A549 (cell line): Measurements from ENCODE around the gene FOXN4. TPM values are rescaled to one million over a fixed set of nuclear protein-coding genes. Genes with fewer than 3 reads are reported as not detected.

Experiments
- ATAC-seq, 2 experiments: fragments of 200-7000 bp in 1 of 2; fragments of >200 bp in 1 of 2; cut with Nextera tagmentation in 1 of 2; cut with Tn5 transposase in 1 of 2; 3 replicates each; pipeline versions ENCODE4 v1.8.0 to v1.9.1; 2018 to 2020; ENCODE audit warnings: mild to moderate bottlenecking in 1 of 2, moderate library complexity in 1 of 2
- CTCF ChIA-PET: fragments of 300-600 bp; sonication (Branson Sonifier 250); formaldehyde crosslinking; extraction: SDS; loops from one replicate; lab custom pipeline; 2021; ENCODE audit warnings: antibody characterized with exemption, inconsistent platforms; lab: Yijun Ruan, JAX
- POLR2A ChIA-PET: fragments of 350-600 bp; formaldehyde crosslinking; extraction: SDS; loops from one replicate; lab custom pipeline; 2021; ENCODE audit warnings: antibody characterized with exemption, inconsistent platforms; lab: Yijun Ruan, JAX
- DNase-seq, 2 experiments: peaks; one replicate each; pipeline versions ENCODE4 v3.0.0 to v3.0.0-alpha.2; 2011 to 2016; ENCODE audit warnings: low read depth in 1 of 2, low spot score in 1 of 2
- FAIRE-seq: peaks from 2 replicates; lab custom pipeline; 2011; peaks lifted over from hg19 to GRCh38; lab: Jason Lieb, UNC
- H3K27ac ChIP-seq, 2 experiments: fragments of >200 bp; sonication (Bioruptor Twin); formaldehyde crosslinking; 3 replicates each; pipeline ENCODE4 v1.5.1; 2016 to 2017
- H3K4me1 ChIP-seq: fragments of >200 bp; sonication (Bioruptor Twin); formaldehyde crosslinking; 3 replicates; pipeline ENCODE4 v1.6.1; 2016
- H3K4me2 ChIP-seq: fragments of >200 bp; sonication (Bioruptor Twin); formaldehyde crosslinking; 3 replicates; pipeline ENCODE4 v1.6.1; 2016
- H3K4me3 ChIP-seq: fragments of >200 bp; sonication (Bioruptor Twin); formaldehyde crosslinking; 3 replicates; pipeline ENCODE4 v1.5.1; 2016
- H3K9me3 ChIP-seq: fragments of >200 bp; sonication (Bioruptor Twin); formaldehyde crosslinking; 3 replicates; pipeline ENCODE4 v1.6.1; 2016
- CBX8 ChIP-seq: fragments of 200-600 bp; sonication (generic); IDR thresholded peaks from 2 replicates; pipeline ENCODE4 v1.6.1; 2016
- CHD2 ChIP-seq: fragments of 150-350 bp; IDR thresholded peaks from 2 replicates; pipeline ENCODE4 v1.6.1; 2014; ENCODE audit warnings: low read length; ENCODE audit not compliant: partially characterized antibody
- CTCF ChIP-seq: fragments of >200 bp; sonication (Bioruptor Twin); formaldehyde crosslinking; IDR thresholded peaks from 3 replicates; pipeline ENCODE4 v1.5.1; 2016
- ESRRA ChIP-seq: fragments of 150-350 bp; IDR thresholded peaks from 2 replicates; pipeline ENCODE4 v1.6.1; 2014; ENCODE audit warnings: mild to moderate bottlenecking, low read length, borderline replicate concordance
- FOSB ChIP-seq: fragments of 250-450 bp; sonication (Bioruptor Pico); IDR thresholded peaks from 2 replicates; pipeline ENCODE4 v1.5.0; 2020; ENCODE audit warnings: mild to moderate bottlenecking, moderate library complexity
- HOXB5 ChIP-seq: fragments of 250-450 bp; sonication (Bioruptor Pico); IDR thresholded peaks from 2 replicates; pipeline ENCODE4 v1.5.0; 2020; ENCODE audit warnings: mild to moderate bottlenecking, moderate library complexity
- JUN ChIP-seq, 2 experiments: fragments of >200 bp; sonication (Bioruptor Twin); formaldehyde crosslinking; IDR thresholded peaks; 2 replicates in 1 of 2; 3 replicates in 1 of 2; pipeline ENCODE4 v1.6.1; 2016 to 2017
- KDM5A ChIP-seq: fragments of 200-600 bp; sonication (generic); IDR thresholded peaks from 2 replicates; pipeline ENCODE4 v1.6.1; 2016; ENCODE audit warnings: antibody characterized with exemption, mild to moderate bottlenecking
- NFE2L2 ChIP-seq: fragments of 150-350 bp; conservative IDR thresholded peaks from 2 replicates; pipeline ENCODE4 v1.6.1; 2014; ENCODE audit warnings: low read length
- RAD21 ChIP-seq, 2 experiments: fragments of >200 bp in 1 of 2; sonication (Bioruptor Twin) in 1 of 2; formaldehyde crosslinking in 1 of 2; IDR thresholded peaks in 1 of 2; conservative IDR thresholded peaks in 1 of 2; 2 replicates in 1 of 2; 3 replicates in 1 of 2; pipeline ENCODE4 v1.6.1; 2012 to 2018; ENCODE audit warnings: inconsistent platforms in 1 of 2
- SMC3 ChIP-seq: fragments of >200 bp; sonication (Bioruptor Twin); formaldehyde crosslinking; IDR thresholded peaks from 3 replicates; pipeline ENCODE4 v1.6.1; 2018; ENCODE audit warnings: inconsistent platforms
- SREBF2 ChIP-seq: fragments of 450-650 bp; IDR thresholded peaks from 2 replicates; pipeline ENCODE4 v1.6.1; 2014; ENCODE audit warnings: mild to moderate bottlenecking, moderate library complexity
- TP53 ChIP-seq: fragments of 250-450 bp; sonication (Bioruptor Pico); IDR thresholded peaks from 2 replicates; pipeline ENCODE4 v1.5.0; 2021; ENCODE audit warnings: mild to moderate bottlenecking, moderate library complexity
- WGBS: methylation state at CpG from one replicate; pipeline ENCODE4 v1.1.6; 2017; ENCODE audit errors: missing lambda C conversion rate; 5-methylcytosine and 5-hydroxymethylcytosine counted together
- polyA plus RNA-seq, 4 experiments: library from polyadenylated mRNA; depleted of rRNA in 3 of 4; stranded (reverse); fragments of >200 nt; fragmentation: RNase III in 1 of 4; extraction: RNeasy Plus Mini Kit Qiagen cat#74134 plus additional on column Dnase treatment in 1 of 4; gene quantifications; 2 replicates in 3 of 4; 3 replicates in 1 of 4; pipeline ENCODE4 v1.2.3, GENCODE V29; 2011 to 2017

FOXN4 gene
- polyA plus RNA-seq, 2 of the 4 experiments (the other 2 are of a cell fraction) = 0.05 TPM; not detected in 1

GRCh38 chr12:109266106-109266879, 42.8 kb downstream of the FOXN4 start (continued):
- TF ChIP-seq KDM5A = no peak
- TF ChIP-seq TP53 (CRISPR knock-in tag) = no peak
- TF ChIP-seq FOSB (CRISPR knock-in tag) = no peak
- TF ChIP-seq SREBF2 = no peak
- no peak for TF ChIP-seq JUN (IDR thresholded peaks at IDR 0.05)
- no peak for TF ChIP-seq ESRRA

GRCh38 chr12:109264943-109265650, 44.0 kb downstream of the FOXN4 start:
- Histone ChIP-seq H3K9me3 (peaks cover under 1% of the 10 kb centered on the region; the same call in 1 of the 3 replicates), H3K4me1 (no peaks in the 10 kb centered on the region), H3K4me2 (no peak overlapping the region), H3K27ac (no peak overlapping the region), H3K4me3 (no peak overlapping the region)
- POLR2A ChIA-PET = no interaction called here
- CTCF ChIA-PET = interaction anchor here (0.9 to 3.2 kb wide), 8 partner anchors 12 to 191 kb away, joined by 3 to 36 read pairs (median 9); no protein-coding TSS in a partner anchor
- no peak for ATAC-seq
- DNase-seq = no peak
- no peak for FAIRE-seq
- TF ChIP-seq CBX8 (no peak), SMC3 (no peak), CTCF (no peak), HOXB5 (CRISPR knock-in tag) (no peak), CHD2 (no peak)
- 96% methylated on average over 26 of the region's 27 CpGs for WGBS

GRCh38 chr12:109264095-109264942, 44.8 kb downstream of the FOXN4 start:
- WGBS = 52% methylated on average over 21 of the region's 23 CpGs
- ATAC-seq (peak; percentile 80 to 94; a peak in 5 of 6 replicates), FAIRE-seq (no peak), DNase-seq (peak; percentile 78 to 86)
- POLR2A ChIA-PET = no interaction called here
- no peak overlapping the region for H3K27ac ChIP-seq
- peak; percentile 79 for TF ChIP-seq SMC3
- TF ChIP-seq NFE2L2 = no peak
- peak; percentile 69 for TF ChIP-seq CTCF
- TF ChIP-seq RAD21 (conservative IDR thresholded peaks at IDR 0.05 in 1 of 2, IDR thresholded peaks at IDR 0.05 in 1 of 2) = peak; percentile 72 to 74
- H3K4me1 ChIP-seq = no peaks in the 10 kb centered on the region
- no peak overlapping the region for H3K4me3 ChIP-seq
- H3K9me3 ChIP-seq = no peaks in the 10 kb centered on the region
- H3K4me2 ChIP-seq = no peak overlapping the region
- CTCF ChIA-PET = interaction anchor here (0.6 to 3.2 kb wide), 30 partner anchors 9 to 191 kb away, joined by 3 to 36 read pairs (median 4); no protein-coding TSS in a partner anchor
